Osteoblast (primary cell): ENCODE measurements around the gene VSIR. TPM values are rescaled to one million over a fixed set of nuclear protein-coding genes. Genes with fewer than 3 reads are reported as not detected.
A peak's percentile ranks its signal among the peaks of the same experiment; 100 is the strongest.

ENCODE experiments used
- DNase-seq: peaks from one replicate; pipeline ENCODE4 v3.0.0; 2011; ENCODE audit warnings: low spot score, mixed read lengths; ENCODE audit not compliant: insufficient read length; ENCODE audit errors: missing footprints
- H2AFZ ChIP-seq: 2 replicates; pipeline ENCODE4 v1.6.0; 2011; ENCODE audit warnings: mild to moderate bottlenecking, low read length
- H3K27ac ChIP-seq: 2 replicates; pipeline ENCODE4 v1.5.1; 2011; ENCODE audit warnings: mild to moderate bottlenecking, low read depth, low read length, moderate library complexity
- H3K27me3 ChIP-seq: 2 replicates; pipeline ENCODE4 v1.6.0; 2012; ENCODE audit warnings: mild to moderate bottlenecking, control low read depth, inconsistent platforms, low read length, moderate library complexity; ENCODE audit not compliant: insufficient read depth
- H3K36me3 ChIP-seq: 2 replicates; pipeline ENCODE4 v1.5.1; 2011; ENCODE audit warnings: mild to moderate bottlenecking, low read length, control low read depth, moderate library complexity; ENCODE audit not compliant: insufficient read depth
- H3K4me1 ChIP-seq: 2 replicates; pipeline ENCODE4 v1.5.1; 2011; ENCODE audit warnings: mild to moderate bottlenecking, low read length, control low read depth, moderate library complexity; ENCODE audit not compliant: insufficient read depth
- H3K4me2 ChIP-seq: 2 replicates; pipeline ENCODE4 v1.6.0; 2011; ENCODE audit warnings: mild to moderate bottlenecking, low read length; ENCODE audit not compliant: insufficient read depth
- H3K4me3 ChIP-seq: fragments of 200-600 bp; sonication (generic); 3 replicates; pipeline ENCODE4 v1.5.1; 2012; ENCODE audit warnings: mild to moderate bottlenecking, low read length, inconsistent platforms; ENCODE audit not compliant: insufficient read depth
- H3K79me2 ChIP-seq: 2 replicates; pipeline ENCODE4 v1.6.0; 2012; ENCODE audit warnings: mild to moderate bottlenecking, low read length, control low read depth, inconsistent platforms; ENCODE audit not compliant: insufficient read depth
- H3K9me3 ChIP-seq: 2 replicates; pipeline ENCODE4 v1.5.1; 2011; ENCODE audit warnings: low read depth, low read length, control low read depth
- H4K20me1 ChIP-seq: 2 replicates; pipeline ENCODE4 v1.6.0; 2012; ENCODE audit warnings: mild to moderate bottlenecking, low read length, control low read depth; ENCODE audit not compliant: insufficient read depth
- CTCF ChIP-seq: IDR thresholded peaks from 2 replicates; pipeline ENCODE4 v1.5.1; 2011; ENCODE audit warnings: mild to moderate bottlenecking, low read depth, low read length, moderate library complexity; ENCODE audit errors: extremely low read depth
- total RNA-seq: library from RNA; depleted of rRNA; stranded (reverse); fragments of >200 nt; gene quantifications from 2 replicates; pipeline ENCODE4 v1.2.3, GENCODE V29; 2012

Gene VSIR
- total RNA-seq, 1 donor, result 75.3 TPM

GRCh38 chr10:71740069-71740653 lies 33.2 kb downstream of the VSIR start:
- H3K27ac ChIP-seq, result no peak overlapping the region
- no peak overlapping the region for H3K4me3 ChIP-seq
- no peak overlapping the region for H3K4me2 ChIP-seq
- H3K36me3 ChIP-seq, result no peaks in the 10 kb centered on the region
- peak; percentile 94 for DNase-seq
- H3K4me1 ChIP-seq, result no peaks in the 10 kb centered on the region
- H3K79me2 ChIP-seq, result no peaks in the 10 kb centered on the region
- H3K27me3 ChIP-seq, result no peaks in the 10 kb centered on the region
- no peak overlapping the region for H2AFZ ChIP-seq
- no peaks in the 10 kb centered on the region for H4K20me1 ChIP-seq
- peak; percentile 21 for TF ChIP-seq CTCF
- H3K9me3 ChIP-seq, result peaks cover 6% of the 10 kb centered on the region

- Histone ChIP-seq H3K36me3 (no peaks in the 10 kb centered on the region), H3K79me2 (no peaks in the 10 kb centered on the region), H3K27ac (no peak overlapping the region), H2AFZ (no peak overlapping the region), H3K4me3 (no peak overlapping the region), H4K20me1 (no peaks in the 10 kb centered on the region), H3K4me2 (no peak overlapping the region), H3K9me3 (peaks cover 6% of the 10 kb centered on the region), H3K27me3 (no peaks in the 10 kb centered on the region), H3K4me1 (no peaks in the 10 kb centered on the region)
- no peak for DNase-seq
- no peak for TF ChIP-seq CTCF
These were observed 33.9 kb downstream of the VSIR start for GRCh38 chr10:71739358-71739900.

GRCh38 chr10:71737834-71738197 lies 35.5 kb downstream of the VSIR start:
- no peak for DNase-seq
- Histone ChIP-seq H3K9me3 (peaks cover 4% of the 10 kb centered on the region), H3K4me3 (no peak overlapping the region), H3K4me2 (no peak overlapping the region), H3K4me1 (no peaks in the 10 kb centered on the region), H3K36me3 (no peaks in the 10 kb centered on the region), H3K79me2 (no peaks in the 10 kb centered on the region), H3K27ac (no peak overlapping the region), H4K20me1 (no peaks in the 10 kb centered on the region), H2AFZ (no peak overlapping the region), H3K27me3 (peaks cover 4% of the 10 kb centered on the region)
- TF ChIP-seq CTCF, result no peak

- no peaks in the 10 kb centered on the region for H3K4me1 ChIP-seq
- H3K9me3 ChIP-seq, result no peaks in the 10 kb centered on the region
- H3K79me2 ChIP-seq, result no peaks in the 10 kb centered on the region
- no peak overlapping the region for H3K4me3 ChIP-seq
- no peak for TF ChIP-seq CTCF
- H3K27ac ChIP-seq, result no peak overlapping the region
- no peaks in the 10 kb centered on the region for H4K20me1 ChIP-seq
- no peak overlapping the region for H2AFZ ChIP-seq
- no peak overlapping the region for H3K4me2 ChIP-seq
- no peaks in the 10 kb centered on the region for H3K36me3 ChIP-seq
- no peak for DNase-seq
- peaks cover 5% of the 10 kb centered on the region for H3K27me3 ChIP-seq
These were observed 36.1 kb downstream of the VSIR start for GRCh38 chr10:71737001-71737833.
